ENCODE results near the gene SLC37A2. TPM values are rescaled to one million over a fixed set of nuclear protein-coding genes. Genes with fewer than 3 reads are reported as not detected.
A peak's percentile ranks its signal among the peaks of the same experiment; 100 is the strongest.

SLC37A2 gene
- total and polyA plus RNA-seq, 2 of the 13 experiments (the other 11 are each of a cell fraction or from before 2014, with no cell fraction given) = 4.6 to 7.1 TPM

GRCh38 chr11:125062931-125063428, at the start of gene SLC37A2 (continued):
- no peak for TF ChIP-seq ZBTB26 (CRISPR knock-in tag; IDR thresholded peaks at IDR 0.05; ENCODE audit: borderline replicate concordance)
- no peak for TF ChIP-seq ZNF414 (CRISPR knock-in tag; IDR thresholded peaks at IDR 0.05)
- TF ChIP-seq HNRNPL (IDR thresholded peaks at IDR 0.05; ENCODE audit: low read depth, low read length) = 0 out of 2 replicates have a peak, but pooled peaks have one; percentile 44
- peak; percentile 63 for TF ChIP-seq SP2 (CRISPR knock-in tag; IDR thresholded peaks at IDR 0.05)
- TF ChIP-seq HMGA1 (CRISPR knock-in tag; conservative IDR thresholded peaks at IDR 0.05) = no peak
- TF ChIP-seq PCBP2 (optimal IDR thresholded peaks at IDR 0.05; ENCODE audit: low read depth, low read length, poor library complexity, severe bottlenecking) = no peak
- TF ChIP-seq ZNF772 (CRISPR knock-in tag; IDR thresholded peaks at IDR 0.05) = peak; percentile 9; the same call in 1 of the 2 replicates
- peak; percentile 89 for TF ChIP-seq MXD4 (CRISPR knock-in tag; IDR thresholded peaks at IDR 0.05)
- peak; percentile 71 for TF ChIP-seq AGO2 (optimal IDR thresholded peaks at IDR 0.05; ENCODE audit: low read depth, low read length)
- no peak for TF ChIP-seq ZBTB3 (CRISPR knock-in tag; IDR thresholded peaks at IDR 0.05; ENCODE audit: borderline replicate concordance, low read depth)
- TF ChIP-seq ZSCAN20 (CRISPR knock-in tag; IDR thresholded peaks at IDR 0.05; ENCODE audit: borderline replicate concordance) = no peak
- peak; percentile 56 for TF ChIP-seq POLR2G (IDR thresholded peaks at IDR 0.05; ENCODE audit: low read depth, low read length)
- peak; percentile 81; the same call in 1 of the 2 replicates for TF ChIP-seq TFDP1 (CRISPR knock-in tag; IDR thresholded peaks at IDR 0.05; ENCODE audit: borderline replicate concordance)
- TF ChIP-seq RARG (CRISPR knock-in tag; IDR thresholded peaks at IDR 0.05; ENCODE audit: low read depth) = no peak
- TF ChIP-seq ZNF713 (CRISPR knock-in tag; IDR thresholded peaks at IDR 0.05) = no peak
- 0 out of 2 replicates have a peak, but pooled peaks have one; percentile 33 for TF ChIP-seq HMG20B (CRISPR knock-in tag; conservative IDR thresholded peaks at IDR 0.05)
- no peak for TF ChIP-seq ZBTB44 (CRISPR knock-in tag; IDR thresholded peaks at IDR 0.05)
- no peak for TF ChIP-seq E2F2 (CRISPR knock-in tag; IDR thresholded peaks at IDR 0.05; ENCODE audit: borderline replicate concordance)
- no peak for TF ChIP-seq SMARCC2 (IDR thresholded peaks at IDR 0.05)
- no peak for TF ChIP-seq ZNF652 (CRISPR knock-in tag; IDR thresholded peaks at IDR 0.05; ENCODE audit: borderline replicate concordance, low read depth)
- no peak for TF ChIP-seq ARNT (IDR thresholded peaks at IDR 0.05)
- peak; percentile 63; the same call in 1 of the 2 replicates for TF ChIP-seq ZSCAN31 (CRISPR knock-in tag; IDR thresholded peaks at IDR 0.05; ENCODE audit: low read depth)
- no peak for TF ChIP-seq ZNF503 (CRISPR knock-in tag; IDR thresholded peaks at IDR 0.05)
